ENCODE data around the gene NR6A1.

The NR6A1 gene

GRCh38 chr9:124493794-124494479, 277.2 kb downstream of the NR6A1 start:
- H3K4me2 ChIP-seq (ENCODE audit: low read depth, low read length, poor library complexity, severe bottlenecking) = no peak overlapping the region
- no peaks in the 10 kb centered on the region for H3K79me2 ChIP-seq (ENCODE audit: insufficient read depth, low read length)
- H3K9ac ChIP-seq (ENCODE audit: low read depth, low read length, poor library complexity, severe bottlenecking) = no peak overlapping the region
- H3K4me3 ChIP-seq (ENCODE audit: low read length, poor library complexity, severe bottlenecking) = no peak overlapping the region
- no peaks in the 10 kb centered on the region for H3K27me3 ChIP-seq (ENCODE audit: insufficient read depth, low read length, poor library complexity, severe bottlenecking)
- no peaks in the 10 kb centered on the region for H3K36me3 ChIP-seq (ENCODE audit: insufficient read depth, low read length)
- H3K4me1 ChIP-seq (ENCODE audit: insufficient read depth, low read length, poor library complexity, severe bottlenecking) = no peaks in the 10 kb centered on the region
- H4K20me1 ChIP-seq (ENCODE audit: insufficient read depth, low read length, poor library complexity, severe bottlenecking) = no peaks in the 10 kb centered on the region
- TF ChIP-seq EZH2phosphoT487 (IDR thresholded peaks at IDR 0.05; ENCODE audit: borderline replicate concordance) = no peak
- TF ChIP-seq, protein P1, sequence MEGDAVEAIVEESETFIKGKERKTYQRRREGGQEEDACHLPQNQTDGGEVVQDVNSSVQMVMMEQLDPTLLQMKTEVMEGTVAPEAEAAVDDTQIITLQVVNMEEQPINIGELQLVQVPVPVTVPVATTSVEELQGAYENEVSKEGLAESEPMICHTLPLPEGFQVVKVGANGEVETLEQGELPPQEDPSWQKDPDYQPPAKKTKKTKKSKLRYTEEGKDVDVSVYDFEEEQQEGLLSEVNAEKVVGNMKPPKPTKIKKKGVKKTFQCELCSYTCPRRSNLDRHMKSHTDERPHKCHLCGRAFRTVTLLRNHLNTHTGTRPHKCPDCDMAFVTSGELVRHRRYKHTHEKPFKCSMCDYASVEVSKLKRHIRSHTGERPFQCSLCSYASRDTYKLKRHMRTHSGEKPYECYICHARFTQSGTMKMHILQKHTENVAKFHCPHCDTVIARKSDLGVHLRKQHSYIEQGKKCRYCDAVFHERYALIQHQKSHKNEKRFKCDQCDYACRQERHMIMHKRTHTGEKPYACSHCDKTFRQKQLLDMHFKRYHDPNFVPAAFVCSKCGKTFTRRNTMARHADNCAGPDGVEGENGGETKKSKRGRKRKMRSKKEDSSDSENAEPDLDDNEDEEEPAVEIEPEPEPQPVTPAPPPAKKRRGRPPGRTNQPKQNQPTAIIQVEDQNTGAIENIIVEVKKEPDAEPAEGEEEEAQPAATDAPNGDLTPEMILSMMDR (conservative IDR thresholded peaks at IDR 0.05; ENCODE audit: low read length) = no peak
- H3K9me3 ChIP-seq (ENCODE audit: insufficient read depth, low read depth, low read length) = no peaks in the 10 kb centered on the region
- no peak overlapping the region for H2AFZ ChIP-seq (ENCODE audit: low read length)
- no peaks in the 10 kb centered on the region for H3F3A ChIP-seq (ENCODE audit: low read depth)
- no peaks in the 10 kb centered on the region for H3K9me2 ChIP-seq (replicated peaks; ENCODE audit: low read depth, low read length)

- no peak overlapping the region for H2AFZ ChIP-seq (ENCODE audit: low read length)
- H3K4me2 ChIP-seq (ENCODE audit: low read depth, low read length, poor library complexity, severe bottlenecking) = no peak overlapping the region
- H4K20me1 ChIP-seq (ENCODE audit: insufficient read depth, low read length, poor library complexity, severe bottlenecking) = no peaks in the 10 kb centered on the region
- no peak overlapping the region for H3K9ac ChIP-seq (ENCODE audit: low read depth, low read length, poor library complexity, severe bottlenecking)
- no peaks in the 10 kb centered on the region for H3K27me3 ChIP-seq (ENCODE audit: insufficient read depth, low read length, poor library complexity, severe bottlenecking)
- no peaks in the 10 kb centered on the region for H3K79me2 ChIP-seq (ENCODE audit: insufficient read depth, low read length)
- H3K4me1 ChIP-seq (ENCODE audit: insufficient read depth, low read length, poor library complexity, severe bottlenecking) = no peaks in the 10 kb centered on the region
- no peak overlapping the region for H3K4me3 ChIP-seq (ENCODE audit: low read length, poor library complexity, severe bottlenecking)
- no peak for TF ChIP-seq EZH2phosphoT487 (IDR thresholded peaks at IDR 0.05; ENCODE audit: borderline replicate concordance)
- TF ChIP-seq, protein P1 (conservative IDR thresholded peaks at IDR 0.05; ENCODE audit: low read length) = no peak
- no peaks in the 10 kb centered on the region for H3K9me2 ChIP-seq (replicated peaks; ENCODE audit: low read depth, low read length)
- H3K9me3 ChIP-seq (ENCODE audit: insufficient read depth, low read depth, low read length) = no peaks in the 10 kb centered on the region
- no peaks in the 10 kb centered on the region for H3F3A ChIP-seq (ENCODE audit: low read depth)
- no peaks in the 10 kb centered on the region for H3K36me3 ChIP-seq (ENCODE audit: insufficient read depth, low read length)
Measured at GRCh38 chr9:124493218-124493617, 277.9 kb downstream of the NR6A1 start.

DNA sequence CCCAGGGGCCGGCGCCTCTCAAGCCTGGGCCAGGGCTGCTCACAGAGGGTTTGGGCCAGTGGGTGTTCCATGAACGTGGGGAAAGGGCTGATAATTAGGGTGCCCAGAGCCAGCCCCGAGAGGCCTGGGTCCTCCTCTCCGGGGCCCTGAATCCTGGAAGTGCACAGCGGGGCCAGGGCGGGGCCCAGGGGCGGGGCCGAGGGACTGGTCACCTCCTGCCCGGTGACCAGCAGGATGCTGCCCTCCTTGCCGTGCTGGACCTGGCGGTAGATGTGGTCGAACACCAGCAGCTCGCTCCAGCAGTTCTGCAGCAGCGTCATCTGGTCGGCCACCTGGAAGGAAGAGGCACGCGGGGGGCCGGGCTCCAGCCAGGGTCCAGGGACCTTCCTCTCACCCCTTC, 278.3 kb downstream of the NR6A1 start:
- Histone ChIP-seq H3K4me3 (ENCODE audit: low read length, poor library complexity, severe bottlenecking) (no peak overlapping the region), H3K9me2 (replicated peaks; ENCODE audit: low read depth, low read length) (no peaks in the 10 kb centered on the region), H3K4me2 (ENCODE audit: low read depth, low read length, poor library complexity, severe bottlenecking) (no peak overlapping the region), H2AFZ (ENCODE audit: low read length) (no peak overlapping the region), H3K79me2 (ENCODE audit: insufficient read depth, low read length) (no peaks in the 10 kb centered on the region), H3K9me3 (ENCODE audit: insufficient read depth, low read depth, low read length) (no peaks in the 10 kb centered on the region), H3K9ac (ENCODE audit: low read depth, low read length, poor library complexity, severe bottlenecking) (no peak overlapping the region), H3K36me3 (ENCODE audit: insufficient read depth, low read length) (no peaks in the 10 kb centered on the region), H4K20me1 (ENCODE audit: insufficient read depth, low read length, poor library complexity, severe bottlenecking) (no peaks in the 10 kb centered on the region), H3K4me1 (ENCODE audit: insufficient read depth, low read length, poor library complexity, severe bottlenecking) (no peaks in the 10 kb centered on the region), H3K27me3 (ENCODE audit: insufficient read depth, low read length, poor library complexity, severe bottlenecking) (no peaks in the 10 kb centered on the region), H3F3A (ENCODE audit: low read depth) (no peaks in the 10 kb centered on the region)
- no peak for TF ChIP-seq EZH2phosphoT487 (IDR thresholded peaks at IDR 0.05; ENCODE audit: borderline replicate concordance)
- TF ChIP-seq, protein P1 (conservative IDR thresholded peaks at IDR 0.05; ENCODE audit: low read length) = no peak

All from Loucy (cell line).